MCF 10A (cell line): ENCODE measurements around the gene DNAL1. TPM values are rescaled to one million over a fixed set of nuclear protein-coding genes. Genes with fewer than 3 reads are reported as not detected.

ENCODE experiments used
- BruUV-seq: library from RNA; stranded (reverse); fragments of 400-500 nt; replicated peaks from 2 replicates; lab custom pipeline; 2021; lab: Mats Ljungman, UMichigan
- CTCF ChIA-PET: fragments of 300-600 bp; sonication (Branson Sonifier 250); formaldehyde crosslinking; extraction: SDS; loops from one replicate; lab custom pipeline; 2021; ENCODE audit warnings: antibody characterized with exemption, inconsistent platforms; lab: Yijun Ruan, JAX
- POLR2A ChIA-PET: fragments of 300-600, 350-650 bp; sonication (Branson Sonifier 250); formaldehyde crosslinking; extraction: SDS; loops from one replicate; lab custom pipeline; 2020; ENCODE audit warnings: antibody characterized with exemption, inconsistent platforms; lab: Yijun Ruan, JAX
- DNase-seq: peaks from one replicate; pipeline ENCODE4 v3.0.0-alpha.2; 2018; ENCODE audit not compliant: unreplicated experiment
- H3K27ac Mint-ChIP-seq: one replicate; pipeline ENCODE4 v1.8.0; 2022; ENCODE audit warnings: mild to moderate bottlenecking, low read depth, mixed read lengths; ENCODE audit not compliant: unreplicated experiment
- H3K27me3 Mint-ChIP-seq: one replicate; pipeline ENCODE4 v1.8.0; 2022; ENCODE audit warnings: mixed read lengths; ENCODE audit not compliant: insufficient read depth, unreplicated experiment
- H3K36me3 Mint-ChIP-seq: one replicate; pipeline ENCODE4 v1.8.0; 2022; ENCODE audit warnings: mild to moderate bottlenecking, moderate library complexity, mixed read lengths; ENCODE audit not compliant: insufficient read depth, unreplicated experiment
- H3K4me1 Mint-ChIP-seq: one replicate; pipeline ENCODE4 v1.8.0; 2022; ENCODE audit warnings: mixed read lengths; ENCODE audit not compliant: insufficient read depth, unreplicated experiment
- H3K4me3 Mint-ChIP-seq: one replicate; pipeline ENCODE4 v1.8.0; 2022; ENCODE audit warnings: mild to moderate bottlenecking, moderate library complexity, mixed read lengths; ENCODE audit not compliant: unreplicated experiment
- H3K9me3 Mint-ChIP-seq: one replicate; pipeline ENCODE4 v1.8.0; 2022; ENCODE audit warnings: mixed read lengths; ENCODE audit not compliant: unreplicated experiment
- CTCF ChIP-seq: fragments of 200-600 bp; IDR thresholded peaks from one replicate; pipeline ENCODE4 v1.8.0; 2022; ENCODE audit warnings: antibody characterized with exemption, mild to moderate bottlenecking; ENCODE audit not compliant: unreplicated experiment
- intact Hi-C: fragments of 100-400 bp; cut with micrococcal nuclease; formaldehyde crosslinking; loops from 2 replicates; pipeline ENCODE4 v1.14.1; 2022
- total RNA-seq: library from RNA; stranded (reverse); gene quantifications from 2 replicates; pipeline ENCODE4 v1.2.3, GENCODE V29; 2022

DNAL1 gene
- total RNA-seq, 1 experiment from 2014 or later = 18.5 TPM

GRCh38 chr14:73715707-73716106, 70.9 kb downstream of the DNAL1 start:
- CTCF ChIA-PET = interaction anchor here (0.7 to 0.9 kb wide), 2 partner anchors 24 to 244 kb away, joined by 3 to 5 read pairs; no protein-coding TSS in a partner anchor
- H3K4me3 Mint-ChIP-seq = no peak overlapping the region
- H3K27ac Mint-ChIP-seq = no peak overlapping the region
- no TSS peak for BruUV-seq
- peaks cover 24% of the 10 kb centered on the region for H3K4me1 Mint-ChIP-seq
- DNase-seq = no peak
- intact Hi-C loops = no loop called here
- no peaks in the 10 kb centered on the region for H3K27me3 Mint-ChIP-seq
- POLR2A ChIA-PET = interaction anchor here (0.9 to 1.4 kb wide), 5 partner anchors 8 to 72 kb away, joined by 3 to 5 read pairs (median 3); no protein-coding TSS in a partner anchor
- no peaks in the 10 kb centered on the region for H3K9me3 Mint-ChIP-seq
- peaks cover 83% of the 10 kb centered on the region for H3K36me3 Mint-ChIP-seq
- no peak for TF ChIP-seq CTCF

- CTCF ChIA-PET = interaction anchor here (0.6 to 2.7 kb wide), 3 partner anchors 12 to 963 kb away, joined by 3 to 6 read pairs (median 6); no protein-coding TSS in a partner anchor
These were observed 72.5 kb downstream of the DNAL1 start for GRCh38 chr14:73717266-73717665.

GRCh38 chr14:73717711-73718417, 73.1 kb downstream of the DNAL1 start:
- Mint-ChIP-seq H3K36me3 (peaks cover 94% of the 10 kb centered on the region), H3K27me3 (no peaks in the 10 kb centered on the region), H3K9me3 (no peaks in the 10 kb centered on the region), H3K4me1 (peaks cover 14% of the 10 kb centered on the region), H3K27ac (no peak overlapping the region), H3K4me3 (no peak overlapping the region)
- intact Hi-C loops = no loop called here
- no peak for TF ChIP-seq CTCF
- POLR2A ChIA-PET = interaction anchor here (0.6 to 1.2 kb wide), 2 partner anchors 54 to 134 kb away, joined by 3 read pairs; partner anchors contain the start of gene PTGR2
- BruUV-seq = no TSS peak
- CTCF ChIA-PET = interaction anchor here (0.6 to 2.7 kb wide), 3 partner anchors 11 to 168 kb away, joined by 3 to 6 read pairs (median 6); no protein-coding TSS in a partner anchor
- DNase-seq = no peak

More at GRCh38 chr14:73717266-73717665, 72.5 kb downstream of the DNAL1 start:
- H3K4me3 Mint-ChIP-seq = no peak overlapping the region
- TF ChIP-seq CTCF = no peak
- DNase-seq = no peak
- POLR2A ChIA-PET = interaction anchor here (0.6 to 1.2 kb wide), 2 partner anchors 53 to 134 kb away, joined by 3 read pairs; partner anchors contain the start of gene PTGR2
- H3K27ac Mint-ChIP-seq = no peak overlapping the region
- peaks cover 20% of the 10 kb centered on the region for H3K4me1 Mint-ChIP-seq
- intact Hi-C loops = no loop called here
- no peaks in the 10 kb centered on the region for H3K9me3 Mint-ChIP-seq
- H3K36me3 Mint-ChIP-seq = peaks cover 94% of the 10 kb centered on the region
- no peaks in the 10 kb centered on the region for H3K27me3 Mint-ChIP-seq
- no TSS peak for BruUV-seq

GRCh38 chr14:73718418-73719251, 73.8 kb downstream of the DNAL1 start:
- no peak for TF ChIP-seq CTCF
- Mint-ChIP-seq H3K36me3 (peaks cover 94% of the 10 kb centered on the region), H3K4me1 (peaks cover 12% of the 10 kb centered on the region), H3K27me3 (no peaks in the 10 kb centered on the region), H3K27ac (no peak overlapping the region), H3K4me3 (no peak overlapping the region), H3K9me3 (no peaks in the 10 kb centered on the region)
- ChIA-PET POLR2A (no interaction called here), CTCF (interaction anchor here (0.6 to 2.7 kb wide), 3 partner anchors 11 to 168 kb away, joined by 3 to 6 read pairs (median 6); no protein-coding TSS in a partner anchor)
- DNase-seq = no peak
- no TSS peak for BruUV-seq
- intact Hi-C loops = no loop called here
